ENCODE results near the gene VSIG2. TPM values are rescaled to one million over a fixed set of nuclear protein-coding genes. Genes with fewer than 3 reads are reported as not detected.

VSIG2 gene
- total and polyA plus RNA-seq, 10 of the 15 experiments (the other 5 are each of a cell fraction or from before 2014, with no cell fraction given): 0.13 to 0.31 (median 0.15) TPM; not detected in 5

GRCh38 chr11:124796312-124796711, 44.3 kb upstream of the VSIG2 start:
- SMC1A ChIA-PET (ENCODE audit: uncharacterized antibody, unreplicated experiment): interaction anchor here (0.5 to 8.4 kb wide), 7 partner anchors 10 to 1495 kb away, joined by 3 to 83 read pairs (median 3); partner anchors contain the start of gene ESAM
- 97% methylated on average over 3 of the region's 3 CpGs for WGBS (ENCODE audit: insufficient coverage, insufficient replicate concordance, low lambda C conversion rate, missing lambda C conversion rate)
- FAIRE-seq (no peak), DNase-seq (ENCODE audit: low read depth, low spot score) (no peak), ATAC-seq (no peak)
- H3K79me2 ChIP-seq (ENCODE audit: control insufficient read depth, insufficient read depth, low read length): peaks cover 86% of the 10 kb centered on the region
- peak overlapping the region; percentile 92 for H3K4me2 ChIP-seq (ENCODE audit: control insufficient read depth, insufficient read depth)
- H3K9me3 ChIP-seq (replicated peaks; ENCODE audit: control insufficient read depth, insufficient read depth, low read length): no peaks in the 10 kb centered on the region
- no peak for TF ChIP-seq RB1 (IDR thresholded peaks at IDR 0.05; ENCODE audit: borderline replicate concordance)
- no peak for TF ChIP-seq ATF2 (IDR thresholded peaks at IDR 0.05; ENCODE audit: low read length)
- no peak for TF ChIP-seq HDGF (IDR thresholded peaks at IDR 0.05)
- no peak overlapping the region for H2AFZ ChIP-seq (ENCODE audit: control insufficient read depth, low read depth, low read length)
- RAD21 ChIA-PET (ENCODE audit: unreplicated experiment): interaction anchor here (0.7 to 7.1 kb wide), 4 partner anchors 34 to 126 kb away, joined by 3 to 56 read pairs (median 19); partner anchors contain the start of genes ESAM, SIAE and SPA17
- POLR2A ChIA-PET: no interaction called here
- no peaks in the 10 kb centered on the region for H3K27me3 ChIP-seq (replicated peaks in 1 of 2; ENCODE audit: control insufficient read depth in 2 of 2, insufficient read depth in 2 of 2, low read length in 1 of 2)
- intact Hi-C loops (cut with micrococcal nuclease; ENCODE audit: unreplicated experiment): no loop called here
- peak overlapping the region; percentile 4; the same call in 1 of the 2 replicates for H3K27ac ChIP-seq (ENCODE audit: control insufficient read depth, insufficient read depth)
- in situ Hi-C loops (cut with MboI): no loop called here
- no peaks in the 10 kb centered on the region for H3K36me3 ChIP-seq (ENCODE audit: control insufficient read depth in 2 of 2, insufficient read depth in 2 of 2, low read length in 1 of 2)
- CTCF ChIA-PET: interaction anchor here (0.6 to 11.5 kb wide), 8 partner anchors 11 to 312 kb away, joined by 3 to 272 read pairs (median 30); partner anchors contain the start of gene ESAM
- no peaks in the 10 kb centered on the region for H4K20me1 ChIP-seq (ENCODE audit: control insufficient read depth, insufficient read depth)
- H3K4me1 ChIP-seq (ENCODE audit: control insufficient read depth, insufficient read depth, low read length): peaks cover 19% of the 10 kb centered on the region
- no peak overlapping the region for H3K9ac ChIP-seq (ENCODE audit: control insufficient read depth, insufficient read depth, low read length)
- no TSS peak for BruUV-seq (replicated peaks)
- H3K4me3 ChIP-seq: no peak overlapping the region
